Stimulated activated CD4-positive, alpha-beta T cell treated with anti-CD3 and anti-CD28 coated beads, Interleukin-1b, Interleukin-23, amount 100 ng/mL, for 24 hours (primary cell): ENCODE measurements around the gene PDLIM7.

ENCODE experiments used
- DNase-seq, 4 experiments: peaks; one replicate each; pipeline ENCODE4 v3.0.0-alpha.2; 2020; ENCODE audit warnings: low read depth in 4 of 4, low spot score in 1 of 4

The PDLIM7 gene

GRCh38 chr5:177524941-177525655, 27.7 kb upstream of the PDLIM7 start:
- DNase-seq: no peak

- no peak for DNase-seq
Measured at GRCh38 chr5:177524539-177524900, 27.1 kb upstream of the PDLIM7 start.

DNA sequence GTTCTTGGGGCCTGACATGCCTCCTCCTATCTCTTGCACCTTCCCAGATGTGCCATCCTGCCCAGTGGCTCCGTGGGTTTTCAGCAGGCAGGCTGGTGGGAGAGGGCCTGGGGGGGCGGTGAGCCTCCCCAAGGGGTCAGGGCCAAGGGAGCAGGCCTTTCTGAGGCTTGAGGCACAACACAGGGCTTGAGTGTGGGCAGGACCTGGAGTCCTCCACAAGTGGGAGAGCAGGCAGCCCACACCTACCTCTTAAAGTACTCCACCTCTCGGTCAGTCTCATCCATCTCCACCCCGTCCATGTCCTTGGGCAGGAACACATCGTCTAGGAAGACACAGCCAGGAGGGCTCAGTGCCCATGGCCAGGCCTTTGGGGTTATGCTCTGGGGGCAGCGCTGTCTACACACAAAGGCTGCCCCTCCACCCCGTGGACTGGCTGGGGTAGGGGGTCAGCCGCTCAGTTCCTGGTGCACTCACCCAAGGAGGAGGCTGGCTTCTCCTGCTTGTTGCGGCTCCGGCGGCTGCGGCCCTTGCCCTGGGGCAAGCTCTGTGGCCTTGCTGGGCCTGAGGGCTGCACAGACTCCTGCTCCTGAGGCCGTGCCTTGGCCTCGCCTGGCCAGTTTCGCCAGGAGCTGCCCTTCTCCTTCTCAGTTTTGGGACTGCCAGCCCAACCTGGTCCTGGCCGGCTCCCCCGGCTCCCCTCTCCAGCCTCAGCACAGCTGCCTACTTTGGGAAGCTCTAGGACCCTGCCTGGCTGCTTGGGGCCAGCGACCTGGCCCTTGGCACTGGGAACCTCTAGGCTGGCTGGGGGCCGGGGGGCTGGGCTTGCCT, 26.5 kb upstream of the PDLIM7 start:
- no peak for DNase-seq

- no peak for DNase-seq
Measured at GRCh38 chr5:177520916-177521513, 23.6 kb upstream of the PDLIM7 start.

DNA sequence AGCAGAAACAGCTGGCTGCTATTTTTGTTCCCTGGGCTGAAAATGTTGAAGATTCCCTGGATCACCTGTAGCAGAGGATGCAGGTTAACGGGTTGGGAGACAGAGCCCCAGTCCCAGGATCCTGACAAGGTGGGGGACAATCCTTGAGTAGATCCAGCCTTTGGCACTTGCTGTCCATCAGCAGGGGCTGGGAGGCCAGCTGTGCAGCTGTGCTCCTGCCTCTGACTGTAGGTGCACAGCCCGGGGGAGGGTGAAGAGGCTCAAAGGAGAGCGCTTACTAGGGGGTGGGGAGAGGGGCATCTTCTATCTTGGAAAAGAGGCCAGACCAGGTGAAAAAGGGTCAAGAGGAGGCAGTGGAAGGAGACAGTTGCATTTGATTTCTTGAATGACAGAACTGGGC, 22.9 kb upstream of the PDLIM7 start:
- DNase-seq: no peak

DNA sequence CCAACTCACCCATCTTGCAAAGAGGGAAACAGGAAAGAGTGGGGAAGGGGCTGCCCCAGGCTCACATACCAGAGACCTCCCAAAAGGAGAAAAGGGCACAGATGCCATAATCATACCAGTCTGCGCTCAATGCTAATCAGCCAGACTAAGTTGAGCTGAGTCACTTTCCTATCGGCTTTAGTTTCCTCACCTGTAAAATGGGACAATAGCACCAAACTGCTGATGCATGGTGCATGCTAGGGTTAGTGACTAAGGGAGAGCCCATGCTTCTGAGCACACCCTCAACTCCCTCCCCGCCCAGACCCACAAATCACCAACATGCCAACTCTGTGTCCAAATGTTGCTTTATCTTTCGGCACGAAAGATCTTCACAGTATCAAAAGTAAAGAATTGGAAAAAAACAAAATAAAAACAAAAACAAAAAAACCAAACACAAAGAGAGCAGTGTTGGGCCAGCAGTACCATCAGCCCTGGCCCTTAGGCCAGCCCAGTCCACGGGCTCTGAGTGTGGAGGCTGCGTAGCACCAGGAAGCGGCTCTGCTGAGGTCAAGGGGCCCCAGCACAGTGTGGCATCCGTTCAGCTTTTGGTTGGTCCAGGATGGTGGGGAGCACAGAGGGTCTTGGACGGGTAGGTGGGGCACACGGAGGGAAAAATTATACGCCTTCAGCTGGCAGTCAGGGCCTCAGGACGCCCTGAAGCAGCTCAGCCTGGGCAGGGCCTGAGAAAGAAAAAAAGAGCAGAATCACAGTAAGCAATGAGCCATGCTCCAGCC, 22.2 kb upstream of the PDLIM7 start:
- no peak for DNase-seq

GRCh38 chr5:177516601-177517568, 19.5 kb upstream of the PDLIM7 start, which contains the start of gene DDX41:
DDX41 (minus strand) TSS chr5:177516961; CDS start chr5:177516945, 16 bp downstream.
- peak; percentile 85 to 93 (median 90) for DNase-seq

DNA sequence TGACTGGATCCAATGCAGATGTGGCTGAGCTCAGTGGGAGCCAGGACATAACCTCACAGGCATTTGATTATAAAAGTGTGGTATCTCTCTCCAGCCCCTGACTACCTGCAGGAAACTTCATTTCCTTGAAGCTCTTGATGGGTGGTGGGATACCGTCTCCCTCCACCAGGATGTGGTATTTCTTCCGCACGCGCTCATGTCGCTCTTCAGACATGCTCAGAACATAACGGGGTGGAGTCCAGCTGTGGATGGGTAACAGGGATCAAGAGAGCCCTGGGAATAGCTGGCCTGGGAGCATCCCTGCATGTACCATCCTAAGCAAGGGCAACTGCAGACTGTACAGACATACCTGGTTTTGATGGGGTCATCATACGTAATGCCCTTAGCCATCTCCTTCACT, 18.2 kb upstream of the PDLIM7 start:
- DNase-seq: no peak

GRCh38 chr5:177514541-177514940, 17.1 kb upstream of the PDLIM7 start:
- no peak for DNase-seq

- DNase-seq: no peak
Measured at GRCh38 chr5:177513500-177513899, 16.1 kb upstream of the PDLIM7 start.

DNA sequence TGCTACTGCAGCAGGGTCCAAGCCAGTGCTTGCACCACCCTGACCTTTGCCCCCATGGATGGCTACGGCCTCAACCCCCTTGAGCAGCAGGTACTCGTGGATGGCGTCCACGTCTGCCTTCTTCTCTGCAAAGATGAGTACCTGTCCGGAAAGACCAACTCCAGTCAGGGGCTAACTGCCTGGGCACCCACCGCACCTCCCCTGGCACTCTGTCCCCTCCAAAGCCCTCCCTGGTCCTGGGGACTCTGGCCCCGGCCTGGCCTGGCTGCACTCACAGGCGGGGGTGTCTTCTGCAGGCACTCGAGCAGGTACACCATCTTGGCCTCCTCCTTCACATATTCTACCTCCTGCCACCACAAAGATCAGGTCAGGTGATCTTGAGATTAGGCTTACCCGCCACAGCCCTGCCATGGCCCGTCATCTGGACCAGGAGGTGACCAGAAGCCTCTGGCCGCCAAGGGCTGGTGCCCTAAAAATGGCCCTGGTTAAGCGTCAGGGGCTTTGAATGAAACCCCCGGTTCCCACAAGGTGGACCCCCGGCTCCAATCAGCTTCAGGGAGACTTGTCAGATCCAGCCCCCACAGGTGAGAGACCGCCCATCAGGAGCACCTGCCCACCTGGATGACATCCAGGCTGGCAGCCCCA, 15.5 kb upstream of the PDLIM7 start:
- no peak for DNase-seq

- no peak for DNase-seq
Measured at GRCh38 chr5:177511796-177512675, 14.6 kb upstream of the PDLIM7 start.

GRCh38 chr5:177511181-177511580, 13.8 kb upstream of the PDLIM7 start:
- no peak for DNase-seq

GRCh38 chr5:177510567-177511053, 13.2 kb upstream of the PDLIM7 start:
- DNase-seq: no peak

- DNase-seq: no peak
Measured at GRCh38 chr5:177509991-177510566, 12.7 kb upstream of the PDLIM7 start.

GRCh38 chr5:177509381-177509951, 12.1 kb upstream of the PDLIM7 start, which contains the start of gene DOK3:
DOK3 (minus strand) TSS chr5:177509826; CDS start chr5:177509540, 286 bp downstream.
- DNase-seq: no peak

DNA sequence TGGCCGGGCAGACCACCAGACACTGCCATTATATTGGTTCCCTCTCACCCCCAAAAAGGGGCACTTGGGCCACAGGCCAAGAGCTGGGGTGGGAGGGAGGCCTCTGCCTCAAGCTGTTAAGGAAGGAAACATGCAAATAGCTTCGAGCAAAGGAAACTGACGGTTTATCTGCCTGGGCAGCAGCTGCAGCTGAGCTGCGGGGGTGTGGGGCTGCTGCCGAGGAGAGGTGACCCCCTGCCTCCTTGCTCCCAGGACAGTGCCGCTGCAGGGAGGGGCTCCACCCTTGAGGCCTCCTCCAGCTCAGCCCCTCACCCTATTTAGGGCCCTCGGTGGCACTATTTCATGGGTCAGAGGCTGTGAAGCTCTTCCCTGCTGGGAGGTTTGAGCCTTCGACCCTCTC, 11.4 kb upstream of the PDLIM7 start:
- no peak for DNase-seq

DNA sequence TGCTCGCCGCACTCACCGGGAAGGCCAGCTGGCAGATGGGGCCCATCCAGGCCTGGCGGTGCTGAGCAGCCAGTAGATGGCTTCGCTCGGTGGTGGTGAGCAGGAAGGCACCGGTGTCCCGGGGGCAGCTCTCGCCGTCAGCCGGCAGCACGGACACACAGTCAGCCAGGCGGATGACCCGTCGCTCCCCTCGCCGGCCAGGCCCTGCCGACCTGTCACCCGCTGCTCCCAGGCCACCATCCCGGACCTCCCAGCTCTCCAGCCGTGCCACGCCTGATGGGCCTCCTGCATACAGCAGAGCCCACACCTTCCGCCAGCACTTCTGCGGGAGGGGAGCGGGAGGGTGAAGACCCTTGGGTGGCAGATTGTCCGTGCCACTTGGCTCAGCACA, 10.8 kb upstream of the PDLIM7 start:
- DNase-seq: no peak
